Muscle layer of colon (tissue), 2 donors: ENCODE measurements around the gene HOXD8.

ENCODE experiments used
- H3K27ac ChIP-seq: one replicate; pipeline ENCODE4 v1.7.0; 2013; ENCODE audit warnings: low read depth, mild to moderate bottlenecking, low read length, moderate library complexity
- H3K27me3 ChIP-seq, 2 donors: one replicate each; pipeline ENCODE4 v1.7.0; 2013; ENCODE audit warnings: low read length in 2 of 2, mild to moderate bottlenecking in 2 of 2; ENCODE audit not compliant: insufficient read depth in 2 of 2, control insufficient read depth in 1 of 2
- H3K36me3 ChIP-seq: one replicate; pipeline ENCODE4 v1.7.0; 2013; ENCODE audit warnings: mild to moderate bottlenecking, low read length; ENCODE audit not compliant: insufficient read depth
- H3K4me1 ChIP-seq: one replicate; pipeline ENCODE4 v1.7.0; 2013; ENCODE audit warnings: mild to moderate bottlenecking, low read length; ENCODE audit not compliant: insufficient read depth
- H3K4me3 ChIP-seq, 2 donors: one replicate each; pipeline ENCODE4 v1.7.0; 2013; ENCODE audit warnings: low read length in 2 of 2, low read depth in 1 of 2, mild to moderate bottlenecking in 1 of 2, moderate library complexity in 1 of 2
- H3K9ac ChIP-seq: one replicate; pipeline ENCODE4 v1.7.0; 2013; ENCODE audit warnings: low read length
- H3K9me3 ChIP-seq: one replicate; pipeline ENCODE4 v1.7.0; 2013; ENCODE audit warnings: mild to moderate bottlenecking, low read length
- donor health status: abdominal sarcoma.
- donor health status: Adenocarcinoma of cecum.

The HOXD8 gene

GRCh38 chr2:176147800-176148496 is 18.4 kb downstream of the HOXD8 start:
- peaks cover 25% of the 10 kb centered on the region for H3K4me1 ChIP-seq
- H3K27me3 ChIP-seq = no peaks in the 10 kb centered on the region
- H3K4me3 ChIP-seq = no peak overlapping the region
- H3K36me3 ChIP-seq = peaks cover 20% of the 10 kb centered on the region
- H3K9ac ChIP-seq = no peak overlapping the region
- H3K27ac ChIP-seq = no peak overlapping the region
- H3K9me3 ChIP-seq = no peaks in the 10 kb centered on the region

- Histone ChIP-seq H3K27ac (no peak overlapping the region), H3K9ac (no peak overlapping the region), H3K9me3 (no peaks in the 10 kb centered on the region), H3K36me3 (peaks cover 29% of the 10 kb centered on the region), H3K4me3 (no peak overlapping the region), H3K27me3 (no peaks in the 10 kb centered on the region), H3K4me1 (peaks cover 25% of the 10 kb centered on the region)
Measured at GRCh38 chr2:176148751-176149421, 19.4 kb downstream of the HOXD8 start.

GRCh38 chr2:176149481-176149938 is 20.0 kb downstream of the HOXD8 start:
- no peaks in the 10 kb centered on the region for H3K27me3 ChIP-seq

GRCh38 chr2:176149939-176150583 is 20.6 kb downstream of the HOXD8 start:
- Histone ChIP-seq H3K4me3 (no peak overlapping the region), H3K9me3 (no peaks in the 10 kb centered on the region), H3K9ac (no peak overlapping the region), H3K4me1 (peaks cover 23% of the 10 kb centered on the region), H3K36me3 (peaks cover 41% of the 10 kb centered on the region), H3K27ac (no peak overlapping the region), H3K27me3 (no peaks in the 10 kb centered on the region)

More at GRCh38 chr2:176149481-176149938, 20.0 kb downstream of the HOXD8 start:
- H3K4me3 ChIP-seq = no peak overlapping the region
- no peaks in the 10 kb centered on the region for H3K9me3 ChIP-seq
- no peak overlapping the region for H3K27ac ChIP-seq
- peaks cover 25% of the 10 kb centered on the region for H3K4me1 ChIP-seq
- H3K9ac ChIP-seq = no peak overlapping the region
- peaks cover 35% of the 10 kb centered on the region for H3K36me3 ChIP-seq

- Histone ChIP-seq H3K9ac (no peak overlapping the region), H3K4me1 (peaks cover 16% of the 10 kb centered on the region), H3K36me3 (peaks cover 48% of the 10 kb centered on the region), H3K4me3 (no peak overlapping the region), H3K9me3 (no peaks in the 10 kb centered on the region), H3K27me3 (peaks cover 0 to 5% of the 10 kb centered on the region in 2 donors), H3K27ac (no peak overlapping the region)
Measured at GRCh38 chr2:176150584-176151441, 21.3 kb downstream of the HOXD8 start.

GRCh38 chr2:176151442-176152287 is 22.2 kb downstream of the HOXD8 start, which contains the start of gene HOXD4:
Gene HOXD4 (plus strand): TSS chr2:176151550. CDS start chr2:176151634, 84 bp downstream.
- no peaks in the 10 kb centered on the region for H3K9me3 ChIP-seq
- H3K36me3 ChIP-seq = peaks cover 49% of the 10 kb centered on the region
- peaks cover 7% of the 10 kb centered on the region for H3K4me1 ChIP-seq
- no peak within 1 kb of the TSS for H3K4me3 ChIP-seq
- H3K27ac ChIP-seq = no peak within 1 kb of the TSS
- no peak within 1 kb of the TSS for H3K9ac ChIP-seq
- H3K27me3 ChIP-seq = peaks cover 0 to 11% of the 10 kb centered on the region in 2 donors

- peaks cover 0 to 20% of the 10 kb centered on the region in 2 donors for H3K27me3 ChIP-seq
- H3K36me3 ChIP-seq = peaks cover 49% of the 10 kb centered on the region
- no peak overlapping the region for H3K9ac ChIP-seq
- H3K9me3 ChIP-seq = no peaks in the 10 kb centered on the region
- H3K4me1 ChIP-seq = no peaks in the 10 kb centered on the region
- no peak overlapping the region for H3K4me3 ChIP-seq
- H3K27ac ChIP-seq = no peak overlapping the region
Measured at GRCh38 chr2:176152350-176153181, 23.1 kb downstream of the HOXD8 start.

- Histone ChIP-seq H3K27me3 (peaks cover 7 to 26% of the 10 kb centered on the region in 2 donors), H3K27ac (no peak overlapping the region), H3K36me3 (peaks cover 49% of the 10 kb centered on the region)
Measured at GRCh38 chr2:176154576-176155252, 25.2 kb downstream of the HOXD8 start.

GRCh38 chr2:176155356-176156044 is 26.0 kb downstream of the HOXD8 start:
- Histone ChIP-seq H3K36me3 (peaks cover 42% of the 10 kb centered on the region), H3K9ac (no peak overlapping the region), H3K9me3 (no peaks in the 10 kb centered on the region), H3K4me1 (peaks cover under 1% of the 10 kb centered on the region), H3K4me3 (no peak overlapping the region), H3K27me3 (peaks cover 7 to 34% of the 10 kb centered on the region in 2 donors), H3K27ac (no peak overlapping the region)

More at GRCh38 chr2:176154576-176155252, 25.2 kb downstream of the HOXD8 start:
- Histone ChIP-seq H3K9ac (no peak overlapping the region), H3K4me3 (no peak overlapping the region), H3K4me1 (no peaks in the 10 kb centered on the region), H3K9me3 (no peaks in the 10 kb centered on the region)
